Measurements from ENCODE around the gene ENOX1.

DNA sequence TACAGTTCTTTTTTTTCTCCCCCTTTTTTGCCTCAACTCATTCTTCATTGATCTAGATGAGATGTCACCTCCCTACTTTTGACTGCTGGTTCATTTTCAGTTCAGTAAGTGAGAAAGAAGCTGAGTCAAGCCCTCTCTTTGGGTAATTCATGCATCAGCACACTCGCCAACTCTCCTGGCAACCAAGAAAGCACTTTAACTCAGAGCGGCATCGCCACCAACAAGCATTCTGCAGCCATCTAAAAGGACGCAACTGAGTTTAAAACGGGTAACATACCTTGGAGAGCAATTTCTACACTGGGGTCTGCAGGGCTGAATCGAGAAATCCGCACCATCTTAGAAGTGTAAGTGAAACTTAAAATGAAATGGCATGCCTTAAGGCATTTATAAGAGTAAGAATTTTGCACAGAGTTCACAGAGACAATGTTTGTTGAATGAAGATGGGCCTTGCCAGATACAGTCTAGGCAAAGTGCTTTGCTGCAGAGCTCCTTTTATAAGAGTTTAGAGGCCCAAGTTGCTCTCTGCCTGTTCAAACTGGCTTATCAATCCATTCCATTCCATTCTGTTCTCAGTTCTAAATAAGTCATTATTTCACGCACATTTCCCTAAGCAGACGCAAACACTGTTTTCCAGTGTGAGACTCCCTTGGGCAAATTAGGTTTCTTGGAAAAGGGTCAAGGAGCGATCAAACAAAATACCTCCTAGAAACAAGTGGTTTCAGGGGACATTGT is 338.0 kb downstream of the ENOX1 start:
- TF ChIP-seq POLR2AphosphoS5 (IDR thresholded peaks at IDR 0.05; ENCODE audit: borderline replicate concordance, low read depth, low read length) (no peak), EZH2 (IDR thresholded peaks at IDR 0.05) (no peak), FOXP2 (optimal IDR thresholded peaks at IDR 0.05; ENCODE audit: control extremely low read depth, extremely low read length, insufficient read depth) (no peak)

Data from SK-N-MC (cell line).